Measurements from ENCODE around the gene PIAS4. TPM values are rescaled to one million over a fixed set of nuclear protein-coding genes. Genes with fewer than 3 reads are reported as not detected.

PIAS4 gene
- total RNA-seq, 1 donor from 2014 or later, result 29.7 TPM

GRCh38 chr19:4012975-4013634 is 5.6 kb downstream of the PIAS4 start:
- no peak overlapping the region for H3K27ac Mint-ChIP-seq (ENCODE audit: unreplicated experiment)
- H3K4me3 Mint-ChIP-seq (ENCODE audit: unreplicated experiment), result no peak overlapping the region
- peaks cover 22% of the 10 kb centered on the region for H3K4me1 Mint-ChIP-seq (ENCODE audit: low read depth)
- peak; percentile 80 for DNase-seq (ENCODE audit: low spot score)
- H3K9me3 Mint-ChIP-seq (ENCODE audit: low read depth), result no peaks in the 10 kb centered on the region
- no peaks in the 10 kb centered on the region for H3K27me3 Mint-ChIP-seq (ENCODE audit: low read depth)
- peaks cover 6% of the 10 kb centered on the region for H3K36me3 Mint-ChIP-seq (ENCODE audit: low read depth)
- TF ChIP-seq CTCF (IDR thresholded peaks at IDR 0.05), result no peak

- Mint-ChIP-seq H3K27me3 (ENCODE audit: low read depth) (no peaks in the 10 kb centered on the region), H3K27ac (ENCODE audit: unreplicated experiment) (no peak overlapping the region), H3K4me1 (ENCODE audit: low read depth) (peaks cover 14% of the 10 kb centered on the region), H3K36me3 (ENCODE audit: low read depth) (peaks cover 6% of the 10 kb centered on the region), H3K4me3 (ENCODE audit: unreplicated experiment) (no peak overlapping the region), H3K9me3 (ENCODE audit: low read depth) (no peaks in the 10 kb centered on the region)
- TF ChIP-seq CTCF (IDR thresholded peaks at IDR 0.05), result no peak
- DNase-seq (ENCODE audit: low spot score), result no peak
These were observed 6.5 kb downstream of the PIAS4 start for GRCh38 chr19:4013886-4014540.

GRCh38 chr19:4014541-4015491 is 7.3 kb downstream of the PIAS4 start:
- peak overlapping the region; percentile 5 for H3K27ac Mint-ChIP-seq (ENCODE audit: unreplicated experiment)
- peak; percentile 87 for DNase-seq (ENCODE audit: low spot score)
- no peaks in the 10 kb centered on the region for H3K27me3 Mint-ChIP-seq (ENCODE audit: low read depth)
- H3K4me3 Mint-ChIP-seq (ENCODE audit: unreplicated experiment), result no peak overlapping the region
- TF ChIP-seq CTCF (IDR thresholded peaks at IDR 0.05), result no peak
- H3K9me3 Mint-ChIP-seq (ENCODE audit: low read depth), result no peaks in the 10 kb centered on the region
- peaks cover 6% of the 10 kb centered on the region for H3K36me3 Mint-ChIP-seq (ENCODE audit: low read depth)
- peaks cover 6% of the 10 kb centered on the region for H3K4me1 Mint-ChIP-seq (ENCODE audit: low read depth)

- DNase-seq (ENCODE audit: low spot score), result peak; percentile 86
- H3K4me1 Mint-ChIP-seq (ENCODE audit: low read depth), result no peaks in the 10 kb centered on the region
- no peaks in the 10 kb centered on the region for H3K27me3 Mint-ChIP-seq (ENCODE audit: low read depth)
- H3K36me3 Mint-ChIP-seq (ENCODE audit: low read depth), result peaks cover 6% of the 10 kb centered on the region
- H3K27ac Mint-ChIP-seq (ENCODE audit: unreplicated experiment), result no peak overlapping the region
- no peak for TF ChIP-seq CTCF (IDR thresholded peaks at IDR 0.05)
- H3K4me3 Mint-ChIP-seq (ENCODE audit: unreplicated experiment), result no peak overlapping the region
- no peaks in the 10 kb centered on the region for H3K9me3 Mint-ChIP-seq (ENCODE audit: low read depth)
These were observed 8.3 kb downstream of the PIAS4 start for GRCh38 chr19:4015705-4016402.

All from chondrocyte (in vitro differentiated cells).